GM10847 (cell line): ENCODE results near the gene PEX26.

Experiments
- POLR2A ChIP-seq: IDR thresholded peaks from 2 replicates; pipeline ENCODE4 v1.6.1; 2011; ENCODE audit not compliant: insufficient read length; ENCODE audit errors: extremely low read depth

PEX26 gene

DNA sequence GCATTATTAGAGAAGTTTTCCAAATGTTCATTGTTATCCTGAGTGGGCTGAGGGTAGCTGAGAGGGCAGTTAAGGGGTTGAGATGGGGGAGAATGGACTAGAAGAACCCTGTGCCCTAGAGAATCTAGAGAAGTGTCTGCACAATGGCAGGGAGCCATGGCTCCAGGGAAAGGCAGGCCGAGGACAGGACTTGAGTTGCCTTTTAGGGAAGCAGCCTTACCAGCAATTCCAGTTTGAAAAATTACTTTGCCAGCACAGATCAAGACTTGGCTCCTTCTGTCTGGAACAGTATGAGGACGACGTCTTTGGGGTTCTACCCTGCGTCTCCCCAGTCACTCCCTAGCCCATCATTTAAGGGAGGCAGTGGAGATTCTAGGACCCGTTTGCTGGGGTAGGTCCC lies 27.7 kb upstream of the PEX26 start:
- no peak for TF ChIP-seq POLR2A

DNA sequence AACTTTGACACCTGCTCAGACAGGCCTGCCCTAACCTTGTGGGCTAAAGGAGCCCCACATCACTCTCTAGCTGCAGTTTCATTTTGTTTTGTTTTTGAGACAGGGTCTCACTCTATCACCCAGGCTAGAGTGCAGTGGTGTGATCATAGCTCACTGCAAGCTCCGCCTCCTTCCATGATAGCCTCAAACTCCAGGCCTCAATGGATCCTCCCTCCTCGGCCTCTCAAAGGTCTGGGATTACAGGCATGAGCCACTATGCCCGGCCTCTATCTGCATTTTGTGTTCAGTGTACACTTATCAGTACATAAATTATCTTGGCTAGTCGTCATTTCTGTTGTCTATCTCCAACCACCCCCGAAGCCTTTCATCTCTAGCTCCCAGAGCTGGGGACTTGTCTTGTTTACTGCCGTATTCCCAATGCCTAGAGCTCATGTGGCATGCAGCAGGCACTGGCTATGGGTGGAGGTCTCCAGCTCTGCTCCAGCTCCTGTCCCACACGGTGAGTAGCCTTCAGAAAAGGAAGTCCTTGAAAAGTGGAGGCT lies 22.1 kb upstream of the PEX26 start:
- TF ChIP-seq POLR2A: no peak

DNA sequence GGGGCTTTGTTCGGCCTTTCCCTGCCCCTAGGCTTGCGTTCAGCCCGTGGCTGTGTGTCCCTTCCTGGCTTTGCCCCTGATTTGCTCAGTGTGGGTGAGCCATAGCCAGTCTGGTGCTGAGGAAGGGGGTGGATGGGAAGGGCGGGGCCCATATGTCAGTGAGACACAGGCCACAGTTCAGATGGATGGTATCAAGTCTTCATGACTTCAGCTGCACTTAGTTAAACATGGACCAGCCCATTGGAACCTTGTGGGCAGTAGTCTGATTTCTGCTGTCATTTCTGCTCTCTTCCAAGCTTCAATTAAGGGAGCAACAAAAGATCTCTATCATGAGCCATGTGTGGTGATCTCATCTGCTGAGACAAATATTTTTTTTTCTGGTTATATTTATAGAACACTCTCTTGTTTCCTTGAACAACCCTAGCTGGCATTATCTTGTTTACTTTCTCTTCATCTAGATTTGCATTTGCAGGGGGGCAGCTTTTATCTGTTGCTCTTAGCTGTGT lies 21.6 kb upstream of the PEX26 start:
- TF ChIP-seq POLR2A: no peak

DNA sequence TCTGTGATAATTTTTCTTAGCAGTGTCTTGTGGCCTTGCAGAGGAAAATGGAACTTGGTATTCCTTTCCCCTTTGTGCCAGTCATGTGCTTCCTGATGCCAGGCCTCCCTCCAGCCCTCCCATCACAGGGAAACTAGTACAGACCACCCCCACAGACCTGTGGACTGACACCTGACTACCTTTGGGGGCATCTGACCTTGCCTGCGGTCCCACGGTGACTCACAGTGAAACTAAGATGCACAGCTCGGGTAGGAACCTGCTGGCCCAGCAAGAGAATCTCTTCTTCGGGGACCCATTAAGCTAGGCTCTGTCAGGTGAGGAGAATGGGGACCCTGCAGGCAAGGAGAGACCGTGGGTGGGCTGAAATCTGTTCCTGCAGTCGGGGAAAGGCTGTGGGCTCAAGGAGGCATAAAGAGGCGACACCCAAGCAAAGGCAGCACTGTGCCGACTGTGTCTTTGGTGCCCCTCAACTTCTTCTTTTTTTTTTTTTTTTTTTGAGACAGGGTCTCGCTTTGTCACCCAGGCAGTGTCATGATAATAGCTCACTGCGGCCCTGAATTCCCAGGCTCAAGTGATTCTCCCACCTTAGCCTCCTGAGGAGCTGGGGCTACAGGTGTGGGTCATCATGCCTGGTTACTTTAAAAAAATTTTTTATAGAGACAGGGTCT lies 20.8 kb upstream of the PEX26 start:
- no peak for TF ChIP-seq POLR2A

DNA sequence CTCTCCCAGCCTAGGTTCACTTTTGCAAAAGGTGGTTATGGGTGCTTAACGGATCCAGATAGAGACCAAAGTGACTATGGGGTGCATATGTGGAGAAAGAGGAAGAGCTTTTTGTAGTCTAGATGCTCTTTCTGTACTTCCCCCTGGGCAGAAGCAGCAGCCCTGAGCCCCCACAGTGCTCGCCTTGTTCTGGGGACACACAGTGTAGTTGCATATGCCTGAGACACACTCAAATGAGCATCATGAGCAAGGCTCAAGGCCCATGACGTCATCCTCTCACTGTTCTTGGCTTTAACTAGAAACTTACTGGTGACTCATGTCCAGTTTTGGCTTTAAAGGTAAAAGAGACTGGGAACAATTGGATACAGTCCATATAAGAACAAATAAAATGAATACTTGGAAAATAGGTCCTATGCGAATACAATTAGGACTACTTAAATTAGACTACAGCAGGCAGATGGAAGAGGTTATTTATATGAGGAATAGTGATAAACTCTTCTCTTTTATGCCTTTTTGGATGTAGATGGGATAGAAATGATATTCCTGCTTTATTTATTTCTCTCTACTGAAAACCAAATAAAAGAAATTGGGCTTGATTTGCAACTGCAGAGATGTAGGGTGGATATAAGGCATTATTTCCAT lies 20.1 kb upstream of the PEX26 start:
- TF ChIP-seq POLR2A: no peak

DNA sequence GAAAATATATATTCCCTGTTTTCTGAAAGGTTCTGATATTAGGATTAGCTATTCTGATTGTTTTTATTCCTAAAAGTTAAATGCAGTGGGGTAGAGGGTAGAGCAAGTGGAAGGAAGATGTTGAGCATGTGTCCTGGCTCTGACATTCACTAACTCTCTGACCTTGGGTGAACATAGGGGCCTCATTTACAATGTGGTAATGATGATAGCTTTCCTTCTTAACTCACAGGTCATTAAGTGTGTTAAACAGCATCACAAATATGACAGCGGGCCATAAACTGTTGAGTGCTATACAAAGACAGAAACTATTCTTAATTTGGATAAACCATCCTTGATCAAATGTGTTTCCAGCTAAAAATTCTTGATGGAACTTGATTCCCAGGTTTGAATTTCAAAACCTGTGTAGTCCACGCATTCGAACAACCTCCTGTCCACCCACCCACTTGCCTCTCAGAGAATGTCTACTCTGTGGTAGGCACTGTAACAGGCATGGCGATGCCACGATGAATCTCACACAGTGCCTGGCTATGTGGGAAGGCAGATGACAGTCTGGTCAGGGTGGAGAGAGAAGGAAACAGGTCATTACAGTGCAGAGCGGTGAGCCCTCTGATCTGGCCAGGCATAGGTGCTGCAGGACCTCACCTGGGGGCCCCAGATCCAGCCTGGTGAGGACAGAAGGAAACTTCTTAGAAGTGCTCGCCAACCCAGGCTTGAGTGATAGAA lies 19.3 kb upstream of the PEX26 start:
- TF ChIP-seq POLR2A: no peak

DNA sequence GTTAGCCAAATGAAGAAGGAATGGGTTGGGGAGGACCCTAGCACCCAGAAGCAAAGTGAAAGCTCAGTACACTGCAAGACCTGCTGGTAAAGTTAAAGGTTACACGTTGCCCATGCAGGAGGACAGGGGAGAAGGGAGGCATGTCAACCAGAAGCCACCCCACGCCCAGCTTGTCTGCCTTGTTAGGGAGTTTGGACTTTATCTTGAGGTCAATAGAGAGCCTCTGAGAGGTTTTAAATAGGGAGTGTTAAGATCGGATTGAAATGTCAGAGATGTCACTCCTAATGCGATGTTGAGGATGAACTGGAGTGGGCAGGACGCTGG lies 18.7 kb upstream of the PEX26 start:
- no peak for TF ChIP-seq POLR2A

DNA sequence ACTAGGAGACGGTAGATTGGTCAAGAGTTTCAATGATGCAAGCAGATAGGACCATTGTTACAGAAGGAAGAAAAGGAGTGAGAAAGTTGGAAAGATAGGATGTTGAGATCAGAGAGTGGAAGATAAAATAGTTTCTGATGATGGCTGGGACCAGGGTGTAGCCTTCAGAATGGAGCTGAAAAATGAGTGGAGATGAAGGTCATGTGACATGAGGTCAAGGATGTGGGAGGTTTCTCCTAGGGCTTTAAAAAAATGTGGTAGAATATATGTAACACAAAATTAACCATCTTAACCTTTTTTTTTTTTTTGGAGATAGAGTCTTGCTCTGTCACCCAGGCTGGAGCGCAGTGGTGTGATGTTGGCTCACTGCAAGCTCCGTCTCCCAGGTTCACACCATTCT lies 18.3 kb upstream of the PEX26 start:
- TF ChIP-seq POLR2A: no peak

DNA sequence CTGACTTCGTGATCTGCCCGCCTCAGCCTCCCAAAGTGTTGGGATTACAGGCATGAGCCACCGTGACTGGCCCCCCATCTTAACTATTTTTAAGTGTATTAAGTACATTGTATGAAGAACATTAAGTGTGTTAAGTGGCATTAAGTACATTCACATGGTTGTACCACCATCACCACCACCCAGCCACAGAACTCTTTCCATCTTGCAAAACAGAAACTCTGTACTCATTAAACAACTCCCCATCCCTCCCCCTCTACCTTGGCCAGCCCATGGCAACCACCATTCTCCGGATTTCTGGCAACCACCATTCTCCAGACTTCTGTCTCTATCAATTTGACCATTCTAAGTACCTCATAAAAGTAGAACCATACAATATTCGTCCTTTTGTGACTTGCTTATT lies 17.8 kb upstream of the PEX26 start:
- TF ChIP-seq POLR2A: no peak

DNA sequence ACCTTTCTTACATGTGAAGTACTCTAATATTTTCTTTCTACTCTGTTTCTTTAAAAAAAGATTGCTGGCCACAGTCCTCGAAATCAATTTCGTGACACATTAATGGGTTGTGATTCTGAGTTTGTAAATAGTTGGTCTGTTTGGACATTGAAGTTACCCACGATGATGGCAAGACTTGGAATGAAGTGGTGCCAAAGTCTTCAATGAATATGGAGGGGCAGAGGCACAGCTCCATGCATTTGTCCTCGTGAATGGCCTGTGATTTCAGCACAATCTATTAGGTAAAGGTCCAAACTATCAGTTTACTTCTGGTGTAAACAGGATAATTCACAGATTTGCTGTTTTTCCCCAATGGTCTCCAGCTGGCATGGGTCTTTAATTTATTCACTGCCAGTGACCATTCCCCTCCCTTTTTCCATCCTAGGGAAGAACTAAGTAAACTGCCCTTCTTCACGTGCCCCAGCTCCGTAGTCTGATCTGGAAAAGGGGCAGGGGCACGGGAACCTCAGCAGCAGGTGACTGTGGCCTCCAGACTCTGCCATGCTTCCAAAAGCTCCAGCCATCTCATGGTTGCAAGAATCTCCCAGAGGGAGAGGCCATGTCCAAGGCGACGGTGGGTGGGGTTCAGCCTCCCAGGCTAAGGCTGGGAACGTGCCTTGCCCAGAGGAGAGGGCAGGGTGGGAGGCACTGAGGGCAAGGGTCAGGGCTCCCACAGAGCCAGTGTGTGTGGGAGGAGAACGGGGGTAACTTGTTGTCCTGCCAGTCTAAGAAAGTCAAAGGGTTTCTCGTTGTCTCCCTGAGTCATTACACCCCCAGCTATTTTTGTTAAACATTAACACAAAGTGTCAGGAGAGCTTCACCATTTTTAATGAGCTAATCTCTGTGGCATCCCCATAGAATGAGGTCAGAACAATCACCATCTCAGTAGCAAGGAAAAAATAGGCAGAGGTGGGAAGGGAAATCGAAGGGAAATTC lies 16.9 kb upstream of the PEX26 start:
- TF ChIP-seq POLR2A: no peak

DNA sequence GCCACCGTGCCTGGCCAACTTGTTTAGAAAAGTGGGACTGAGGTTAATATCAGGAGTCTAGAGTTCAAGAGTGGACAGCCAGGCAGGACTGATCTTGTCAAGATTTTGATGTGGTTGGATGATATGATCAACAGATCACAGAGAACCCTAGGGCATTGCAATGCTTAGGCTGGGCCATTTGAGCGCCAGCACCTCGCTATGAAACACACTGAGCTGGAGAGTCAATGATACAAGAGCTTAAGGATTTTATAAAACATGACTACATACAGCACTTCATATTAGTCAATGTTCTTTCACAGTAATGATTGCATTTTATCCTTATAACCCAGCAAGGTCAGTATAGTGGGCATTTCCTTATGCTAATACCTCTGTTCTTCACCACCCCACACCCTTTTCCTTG lies 15.4 kb upstream of the PEX26 start:
- no peak for TF ChIP-seq POLR2A

DNA sequence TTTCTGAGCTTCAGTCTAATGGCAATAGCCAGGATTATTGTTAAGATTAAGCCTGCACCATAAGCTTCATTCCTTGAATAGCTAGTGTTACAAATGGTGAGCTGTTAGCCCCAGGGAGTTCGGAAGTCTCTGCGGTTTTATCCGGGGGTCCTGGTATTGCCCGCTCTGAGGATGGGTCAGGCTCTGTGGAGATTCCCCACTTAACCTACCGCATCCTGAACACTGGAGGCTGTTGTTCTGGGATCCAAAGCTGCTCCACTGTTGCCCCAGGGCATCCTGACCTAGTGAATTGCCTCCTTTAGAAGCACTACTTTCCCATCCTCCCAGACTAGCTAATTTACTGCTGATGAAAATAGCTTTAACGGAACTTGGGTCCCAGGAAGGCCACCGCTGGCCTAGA lies 14.5 kb upstream of the PEX26 start:
- no peak for TF ChIP-seq POLR2A

DNA sequence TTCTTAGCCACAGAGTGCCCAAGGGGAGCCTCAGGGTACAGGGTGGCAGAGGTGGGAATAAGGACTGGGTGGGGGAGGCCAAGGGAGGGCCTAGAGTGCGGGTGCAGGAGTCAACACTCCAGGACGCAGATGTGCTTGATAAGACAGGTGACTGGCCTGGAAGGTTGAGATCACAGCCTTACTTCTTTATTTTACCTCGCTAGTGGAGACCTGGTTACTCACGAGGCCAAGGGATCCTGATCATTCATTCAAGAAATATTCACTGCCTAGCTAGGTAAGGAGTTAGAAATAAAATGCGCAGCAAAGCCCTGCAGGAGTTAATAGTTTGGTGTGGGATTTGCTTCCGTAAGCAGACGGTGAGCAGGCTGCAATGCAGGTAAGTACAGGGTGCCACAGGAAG lies 13.2 kb upstream of the PEX26 start:
- no peak for TF ChIP-seq POLR2A

DNA sequence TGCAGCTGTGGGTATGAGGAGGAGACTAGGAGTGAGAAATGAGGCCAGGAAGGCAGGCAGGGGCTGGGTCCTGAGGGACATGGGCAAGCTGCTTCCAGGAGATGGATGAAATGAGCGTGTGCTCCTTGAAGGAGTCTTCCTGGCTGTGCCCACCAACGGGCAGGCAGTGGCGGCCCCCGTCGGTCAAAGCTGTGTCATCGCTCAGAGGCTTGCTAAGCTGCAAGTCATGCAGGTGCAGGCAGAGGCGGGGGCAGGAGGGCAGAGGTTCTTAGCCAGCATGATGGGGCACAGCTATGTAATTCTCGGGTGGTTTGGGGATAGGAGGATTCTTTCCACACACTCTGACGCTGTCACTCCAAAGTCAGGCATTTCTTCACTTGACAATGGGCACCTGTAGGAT lies 12.5 kb upstream of the PEX26 start:
- no peak for TF ChIP-seq POLR2A
